Keratinocyte (primary cell): Measurements from ENCODE around the gene FBXL2. TPM values are rescaled to one million over a fixed set of nuclear protein-coding genes. Genes with fewer than 3 reads are reported as not detected.

Source experiments
- DNase-seq: peaks from one replicate; pipeline ENCODE4 v3.0.0-alpha.2; 2011; ENCODE audit warnings: low read depth, missing footprints, low spot score
- FAIRE-seq: peaks from 2 replicates; lab custom pipeline; 2011; peaks lifted over from hg19 to GRCh38; lab: Jason Lieb, UNC
- H2AFZ ChIP-seq: 2 replicates; pipeline ENCODE4 v1.6.0; 2012; ENCODE audit warnings: low read length, control low read depth, inconsistent platforms; ENCODE audit not compliant: control insufficient read depth
- H3K27ac ChIP-seq: 2 replicates; pipeline ENCODE4 v1.5.1; 2011; ENCODE audit warnings: low read length; ENCODE audit not compliant: control insufficient read depth, insufficient read depth
- H3K27me3 ChIP-seq: 3 replicates; pipeline ENCODE4 v1.6.0; 2011; ENCODE audit warnings: low read length; ENCODE audit not compliant: control insufficient read depth, insufficient read depth; ENCODE audit errors: extremely low read depth
- H3K36me3 ChIP-seq, 2 experiments: 2 replicates in 1 of 2; 3 replicates in 1 of 2; pipeline ENCODE4 v1.5.1; 2011; ENCODE audit warnings: low read length in 2 of 2, mild to moderate bottlenecking in 1 of 2; ENCODE audit not compliant: control insufficient read depth in 2 of 2, insufficient read depth in 2 of 2; ENCODE audit errors: extremely low read depth in 1 of 2
- H3K4me1 ChIP-seq: 3 replicates; pipeline ENCODE4 v1.5.1; 2011; ENCODE audit warnings: low read length; ENCODE audit not compliant: control insufficient read depth, insufficient read depth; ENCODE audit errors: extremely low read depth
- H3K4me2 ChIP-seq: 3 replicates; pipeline ENCODE4 v1.6.0; 2011; ENCODE audit warnings: low read depth, low read length; ENCODE audit not compliant: control insufficient read depth, insufficient read depth; ENCODE audit errors: extremely low read depth
- H3K4me3 ChIP-seq, 3 experiments: fragments of 200-600 bp in 1 of 3; sonication (generic) in 1 of 3; 2 replicates in 2 of 3; 3 replicates in 1 of 3; pipeline ENCODE4 v1.5.1; 2011 to 2016; ENCODE audit warnings: low read length in 3 of 3, mild to moderate bottlenecking in 3 of 3, control low read depth in 2 of 3, inconsistent platforms in 1 of 3, low read depth in 1 of 3, mixed read lengths in 1 of 3, mixed run types in 1 of 3, moderate library complexity in 1 of 3; ENCODE audit not compliant: control insufficient read depth in 2 of 3, insufficient read depth in 2 of 3; ENCODE audit errors: extremely low read depth in 1 of 3
- H3K79me2 ChIP-seq: 2 replicates; pipeline ENCODE4 v1.6.0; 2012; ENCODE audit warnings: low read length; ENCODE audit not compliant: control insufficient read depth, insufficient read depth
- H3K9ac ChIP-seq: 3 replicates; pipeline ENCODE4 v1.6.0; 2011; ENCODE audit warnings: low read length; ENCODE audit not compliant: control insufficient read depth, insufficient read depth; ENCODE audit errors: extremely low read depth
- H3K9me1 ChIP-seq: 3 replicates; pipeline ENCODE4 v1.6.0; 2011; ENCODE audit warnings: low read length; ENCODE audit not compliant: control insufficient read depth, insufficient read depth; ENCODE audit errors: extremely low read depth
- H3K9me3 ChIP-seq: 2 replicates; pipeline ENCODE4 v1.5.1; 2012; ENCODE audit warnings: low read depth, low read length; ENCODE audit not compliant: control insufficient read depth
- H4K20me1 ChIP-seq: 3 replicates; pipeline ENCODE4 v1.6.0; 2011; ENCODE audit warnings: low read length; ENCODE audit not compliant: control insufficient read depth, insufficient read depth; ENCODE audit errors: extremely low read depth
- CTCF ChIP-seq, 3 experiments: IDR thresholded peaks in 1 of 3; conservative IDR thresholded peaks in 1 of 3; optimal IDR thresholded peaks in 1 of 3; 2 replicates in 2 of 3; 3 replicates in 1 of 3; pipeline versions ENCODE3 to v1.5.1; 2011; ENCODE audit warnings: low read length in 3 of 3, mild to moderate bottlenecking in 3 of 3, moderate library complexity in 2 of 3, control low read depth in 1 of 3, inconsistent platforms in 1 of 3; ENCODE audit not compliant: insufficient read depth in 2 of 3; ENCODE audit errors: extremely low read depth in 1 of 3
- EZH2 ChIP-seq: IDR thresholded peaks from one replicate; pipeline ENCODE4 v1.6.1; 2012; ENCODE audit warnings: inconsistent platforms, mild to moderate bottlenecking, low read length, moderate library complexity
- dilution Hi-C: fragments of 300-500 bp; cut with MboI; formaldehyde crosslinking; loops from one replicate; pipeline ENCODE4 v1.7.0; 2020; ENCODE audit warnings: low sequenced_read_pairs; ENCODE audit not compliant: extremely low pct_ligation_motif_present
- polyA plus RNA-seq, 5 experiments: library from polyadenylated mRNA; depleted of rRNA in 3 of 5; stranded (reverse) in 3 of 5; stranded (forward) in 1 of 5; unstranded in 1 of 5; fragments of >200 nt; gene quantifications; 1 replicate in 1 of 5; 2 replicates in 3 of 5; 3 replicates in 1 of 5; pipeline versions ENCODE4 v1.2.1 to v1.2.3, GENCODE V29; 2011 to 2012; ENCODE audit warnings: missing spikeins in 2 of 5, low read depth in 1 of 5, low replicate concordance in 1 of 5

Gene FBXL2
- polyA plus RNA-seq, 1 donor (not counting 4 experiments of a cell fraction or from before 2014, with no cell fraction given), result 25.9 TPM

GRCh38 chr3:33372218-33373081 lies 95.2 kb downstream of the FBXL2 start:
- Histone ChIP-seq H3K4me2 (peak overlapping the region; percentile 59), H3K4me1 (peaks cover 9% of the 10 kb centered on the region), H3K9me1 (no peaks in the 10 kb centered on the region), H4K20me1 (no peaks in the 10 kb centered on the region), H3K27me3 (no peaks in the 10 kb centered on the region), H3K9ac (no peak overlapping the region), H3K36me3 (peaks cover 8 to 21% of the 10 kb centered on the region in 2 experiments), H3K27ac (no peak overlapping the region), H3K4me3 (peak overlapping the region in 1 of 3 experiments; percentile 21), H2AFZ (peak overlapping the region; percentile 34), H3K9me3 (no peaks in the 10 kb centered on the region), H3K79me2 (peaks cover 2% of the 10 kb centered on the region)
- FAIRE-seq, result peak; percentile 93
- peak; percentile 75 to 92 (median 86) for TF ChIP-seq CTCF (optimal IDR thresholded peaks at IDR 0.05 in 1 of 3, IDR thresholded peaks at IDR 0.05 in 1 of 3, conservative IDR thresholded peaks at IDR 0.05 in 1 of 3; ENCODE audit: extremely low read depth in 1 of 3, insufficient read depth in 2 of 3, low read length in 3 of 3)
- TF ChIP-seq EZH2, result no peak
- dilution Hi-C loops, result no loop called here
- DNase-seq, result no peak

GRCh38 chr3:33373082-33373437 lies 95.8 kb downstream of the FBXL2 start:
- no peak for FAIRE-seq
- no peak for DNase-seq

More at GRCh38 chr3:33373082-33373437, 95.8 kb downstream of the FBXL2 start:
- Histone ChIP-seq H3K27me3 (no peaks in the 10 kb centered on the region), H3K9me3 (no peaks in the 10 kb centered on the region), H3K4me1 (peaks cover 9% of the 10 kb centered on the region), H3K4me2 (no peak overlapping the region), H3K27ac (no peak overlapping the region), H3K9me1 (no peaks in the 10 kb centered on the region), H3K9ac (no peak overlapping the region), H2AFZ (no peak overlapping the region), H3K4me3 (no peak overlapping the region), H3K36me3 (peaks cover 10 to 21% of the 10 kb centered on the region in 2 experiments), H4K20me1 (no peaks in the 10 kb centered on the region), H3K79me2 (peaks cover 2% of the 10 kb centered on the region)
- TF ChIP-seq EZH2, result no peak
- TF ChIP-seq CTCF (optimal IDR thresholded peaks at IDR 0.05 in 1 of 3, IDR thresholded peaks at IDR 0.05 in 1 of 3, conservative IDR thresholded peaks at IDR 0.05 in 1 of 3; ENCODE audit: extremely low read depth in 1 of 3, insufficient read depth in 2 of 3, low read length in 3 of 3), result no peak
- dilution Hi-C loops, result no loop called here
